Caco-2 (cell line): ENCODE results near the gene CTNNA2. TPM values are rescaled to one million over a fixed set of nuclear protein-coding genes. Genes with fewer than 3 reads are reported as not detected.

Source experiments
- BruUV-seq: library from RNA; stranded (reverse); fragments of 400-500 nt; replicated peaks from 2 replicates; lab custom pipeline; 2021; lab: Mats Ljungman, UMichigan
- CTCF ChIA-PET: fragments of 300-600 bp; sonication (Branson Sonifier 250); formaldehyde crosslinking; loops from one replicate; lab custom pipeline; 2022; ENCODE audit warnings: antibody characterized with exemption; lab: Charles Lee
- POLR2A ChIA-PET: fragments of 300-600 bp; sonication (Branson Sonifier 250); formaldehyde crosslinking; loops from one replicate; lab custom pipeline; 2022; ENCODE audit warnings: antibody characterized with exemption; lab: Charles Lee
- DNase-seq, 2 experiments: peaks; one replicate each; pipeline versions ENCODE4 v3.0.0 to v3.0.0-alpha.2; 2020 to 2022
- H3K27me3 ChIP-seq: replicated peaks from 2 replicates; pipeline ENCODE4 v1.6.0; 2011; ENCODE audit warnings: low read length; ENCODE audit not compliant: control insufficient read depth, insufficient read depth
- H3K36me3 ChIP-seq: 2 replicates; pipeline ENCODE4 v1.5.1; 2011; ENCODE audit warnings: low read length; ENCODE audit not compliant: control insufficient read depth, insufficient read depth
- H3K4me1 ChIP-seq: fragments of 250-450 bp; sonication (Bioruptor Pico); 2 replicates; pipeline ENCODE4 v1.5.1; 2020; ENCODE audit warnings: mild to moderate bottlenecking
- H3K4me3 ChIP-seq: 2 replicates; pipeline ENCODE4 v1.5.1; 2011; ENCODE audit warnings: low read depth, mild to moderate bottlenecking, control low read depth, low read length
- H3K9me3 ChIP-seq: fragments of 250-450 bp; sonication (Bioruptor Pico); 2 replicates; pipeline ENCODE4 v1.5.1; 2020; ENCODE audit warnings: mild to moderate bottlenecking, moderate library complexity
- H3K27ac Mint-ChIP-seq: one replicate; pipeline ENCODE4 v1.8.0; 2022; ENCODE audit warnings: mixed read lengths; ENCODE audit not compliant: unreplicated experiment
- H3K27me3 Mint-ChIP-seq: one replicate; pipeline ENCODE4 v1.8.0; 2022; ENCODE audit warnings: mixed read lengths; ENCODE audit not compliant: insufficient read depth, unreplicated experiment
- H3K36me3 Mint-ChIP-seq: one replicate; pipeline ENCODE4 v1.8.0; 2022; ENCODE audit warnings: mild to moderate bottlenecking, mixed read lengths; ENCODE audit not compliant: insufficient read depth, unreplicated experiment
- H3K4me1 Mint-ChIP-seq: one replicate; pipeline ENCODE4 v1.8.0; 2022; ENCODE audit warnings: low read depth, mixed read lengths; ENCODE audit not compliant: unreplicated experiment
- H3K4me3 Mint-ChIP-seq: one replicate; pipeline ENCODE4 v1.8.0; 2022; ENCODE audit warnings: mild to moderate bottlenecking, moderate library complexity, mixed read lengths; ENCODE audit not compliant: unreplicated experiment
- H3K9me3 Mint-ChIP-seq: one replicate; pipeline ENCODE4 v1.8.0; 2022; ENCODE audit warnings: mixed read lengths; ENCODE audit not compliant: unreplicated experiment
- CTCF ChIP-seq, 2 experiments: fragments of 200-600 bp in 1 of 2; IDR thresholded peaks; 1 replicate in 1 of 2; 2 replicates in 1 of 2; pipeline versions ENCODE4 v1.5.1 to v1.8.0; 2011 to 2022; ENCODE audit warnings: antibody characterized with exemption in 1 of 2, control low read depth in 1 of 2, inconsistent platforms in 1 of 2, low read depth in 1 of 2, low read length in 1 of 2, mild to moderate bottlenecking in 1 of 2, moderate library complexity in 1 of 2; ENCODE audit not compliant: insufficient read depth in 1 of 2, severe bottlenecking in 1 of 2, unreplicated experiment in 1 of 2
- intact Hi-C: fragments of 100-400 bp; cut with micrococcal nuclease; formaldehyde crosslinking; loops from one replicate; pipeline ENCODE4 v1.10.0; 2022; ENCODE audit not compliant: unreplicated experiment
- total RNA-seq: library from RNA; stranded (reverse); gene quantifications from 2 replicates; pipeline ENCODE4 v1.2.3, GENCODE V29; 2022

CTNNA2 gene
- total RNA-seq, 1 experiment from 2014 or later, result not detected

- Histone ChIP-seq H3K27me3 (no peaks in the 10 kb centered on the region), H3K4me1 (no peaks in the 10 kb centered on the region), H3K36me3 (no peaks in the 10 kb centered on the region), H3K9me3 (no peaks in the 10 kb centered on the region), H3K4me3 (no peak overlapping the region)
- no TSS peak for BruUV-seq
- intact Hi-C loops, result no loop called here
- H3K4me1 Mint-ChIP-seq, result no peaks in the 10 kb centered on the region
- H3K27me3 Mint-ChIP-seq, result peaks cover 6% of the 10 kb centered on the region
- CTCF ChIA-PET, result no interaction called here
- no peaks in the 10 kb centered on the region for H3K36me3 Mint-ChIP-seq
- POLR2A ChIA-PET, result no interaction called here
- no peak overlapping the region for H3K4me3 Mint-ChIP-seq
- no peak for TF ChIP-seq CTCF (IDR thresholded peaks at IDR 0.05; ENCODE audit: insufficient read depth in 1 of 2, low read depth in 1 of 2, low read length in 1 of 2, severe bottlenecking in 1 of 2, unreplicated experiment in 1 of 2)
- H3K9me3 Mint-ChIP-seq, result no peaks in the 10 kb centered on the region
- no peak overlapping the region for H3K27ac Mint-ChIP-seq
- DNase-seq, result no peak
These were observed 1017.7 kb downstream of the CTNNA2 start for GRCh38 chr2:80530442-80531064.

- CTCF ChIA-PET, result no interaction called here
- Histone ChIP-seq H3K4me3 (no peak overlapping the region), H3K36me3 (no peaks in the 10 kb centered on the region), H3K27me3 (no peaks in the 10 kb centered on the region), H3K4me1 (no peaks in the 10 kb centered on the region), H3K9me3 (no peaks in the 10 kb centered on the region)
- H3K36me3 Mint-ChIP-seq, result no peaks in the 10 kb centered on the region
- TF ChIP-seq CTCF (IDR thresholded peaks at IDR 0.05; ENCODE audit: insufficient read depth in 1 of 2, low read depth in 1 of 2, low read length in 1 of 2, severe bottlenecking in 1 of 2, unreplicated experiment in 1 of 2), result no peak
- POLR2A ChIA-PET, result no interaction called here
- H3K4me3 Mint-ChIP-seq, result no peak overlapping the region
- H3K9me3 Mint-ChIP-seq, result no peaks in the 10 kb centered on the region
- BruUV-seq, result no TSS peak
- DNase-seq, result no peak
- peaks cover 6% of the 10 kb centered on the region for H3K27me3 Mint-ChIP-seq
- intact Hi-C loops, result no loop called here
- H3K4me1 Mint-ChIP-seq, result no peaks in the 10 kb centered on the region
- no peak overlapping the region for H3K27ac Mint-ChIP-seq
These were observed 1018.5 kb downstream of the CTNNA2 start for GRCh38 chr2:80531319-80531718.

GRCh38 chr2:80545420-80546210 lies 1032.8 kb downstream of the CTNNA2 start:
- no peak overlapping the region for H3K4me3 ChIP-seq
- no peak for TF ChIP-seq CTCF (IDR thresholded peaks at IDR 0.05; ENCODE audit: insufficient read depth in 1 of 2, low read depth in 1 of 2, low read length in 1 of 2, severe bottlenecking in 1 of 2, unreplicated experiment in 1 of 2)
- Mint-ChIP-seq H3K4me3 (no peak overlapping the region), H3K9me3 (no peaks in the 10 kb centered on the region), H3K36me3 (no peaks in the 10 kb centered on the region), H3K4me1 (no peaks in the 10 kb centered on the region), H3K27ac (no peak overlapping the region), H3K27me3 (no peaks in the 10 kb centered on the region)
- BruUV-seq, result no TSS peak
- ChIA-PET POLR2A (no interaction called here), CTCF (no interaction called here)
- DNase-seq, result peak; percentile 3 to 36
- H3K4me1 ChIP-seq, result no peaks in the 10 kb centered on the region
- no peaks in the 10 kb centered on the region for H3K9me3 ChIP-seq
- intact Hi-C loops, result no loop called here
- H3K36me3 ChIP-seq, result no peaks in the 10 kb centered on the region
- H3K27me3 ChIP-seq, result no peaks in the 10 kb centered on the region
